Fibroblast of villous mesenchyme (primary cell): ENCODE results near the gene IGIP. TPM values are rescaled to one million over a fixed set of nuclear protein-coding genes. Genes with fewer than 3 reads are reported as not detected.

ENCODE experiments used
- DNase-seq: peaks from one replicate; pipeline ENCODE4 v3.0.0-alpha.2; 2010; ENCODE audit warnings: low read depth
- H3K4me3 ChIP-seq: 2 replicates; pipeline ENCODE4 v1.5.1; 2011; ENCODE audit warnings: low read depth, mild to moderate bottlenecking, low read length
- total RNA-seq: library from RNA; depleted of rRNA; stranded (reverse); fragments of >200 nt; gene quantifications from 2 replicates; pipeline ENCODE4 v1.2.3, GENCODE V29; 2012
- TF ChIP-seq, protein P1 (sequence below): IDR thresholded peaks from 2 replicates; pipeline ENCODE4 v1.5.1; 2012; ENCODE audit warnings: low read depth, mild to moderate bottlenecking, low read length; ENCODE audit not compliant: insufficient read depth

IGIP gene
- total RNA-seq, 1 donor = 7.8 TPM

DNA sequence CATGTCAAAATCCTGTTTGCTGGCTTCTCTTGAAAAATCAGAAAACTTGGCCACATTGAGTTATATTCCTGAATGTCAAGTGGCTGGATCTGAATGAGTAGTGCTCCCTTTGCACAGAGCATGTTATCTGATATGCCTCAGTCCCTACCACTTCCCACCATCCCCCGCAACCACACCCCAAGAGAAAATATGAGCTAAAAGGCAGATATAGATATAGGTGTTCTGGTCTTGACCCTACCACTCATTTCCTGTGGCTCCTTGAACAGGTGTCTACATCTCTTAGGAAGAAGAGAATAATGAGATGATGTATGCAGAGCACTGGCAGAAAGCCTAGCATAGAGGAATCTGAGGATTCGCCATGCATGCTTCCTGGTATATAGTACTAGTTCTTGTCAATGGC is 42.6 kb downstream of the IGIP start:
- H3K4me3 ChIP-seq = no peak overlapping the region
- TF ChIP-seq, protein P1, sequence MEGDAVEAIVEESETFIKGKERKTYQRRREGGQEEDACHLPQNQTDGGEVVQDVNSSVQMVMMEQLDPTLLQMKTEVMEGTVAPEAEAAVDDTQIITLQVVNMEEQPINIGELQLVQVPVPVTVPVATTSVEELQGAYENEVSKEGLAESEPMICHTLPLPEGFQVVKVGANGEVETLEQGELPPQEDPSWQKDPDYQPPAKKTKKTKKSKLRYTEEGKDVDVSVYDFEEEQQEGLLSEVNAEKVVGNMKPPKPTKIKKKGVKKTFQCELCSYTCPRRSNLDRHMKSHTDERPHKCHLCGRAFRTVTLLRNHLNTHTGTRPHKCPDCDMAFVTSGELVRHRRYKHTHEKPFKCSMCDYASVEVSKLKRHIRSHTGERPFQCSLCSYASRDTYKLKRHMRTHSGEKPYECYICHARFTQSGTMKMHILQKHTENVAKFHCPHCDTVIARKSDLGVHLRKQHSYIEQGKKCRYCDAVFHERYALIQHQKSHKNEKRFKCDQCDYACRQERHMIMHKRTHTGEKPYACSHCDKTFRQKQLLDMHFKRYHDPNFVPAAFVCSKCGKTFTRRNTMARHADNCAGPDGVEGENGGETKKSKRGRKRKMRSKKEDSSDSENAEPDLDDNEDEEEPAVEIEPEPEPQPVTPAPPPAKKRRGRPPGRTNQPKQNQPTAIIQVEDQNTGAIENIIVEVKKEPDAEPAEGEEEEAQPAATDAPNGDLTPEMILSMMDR = no peak
- DNase-seq = no peak

DNA sequence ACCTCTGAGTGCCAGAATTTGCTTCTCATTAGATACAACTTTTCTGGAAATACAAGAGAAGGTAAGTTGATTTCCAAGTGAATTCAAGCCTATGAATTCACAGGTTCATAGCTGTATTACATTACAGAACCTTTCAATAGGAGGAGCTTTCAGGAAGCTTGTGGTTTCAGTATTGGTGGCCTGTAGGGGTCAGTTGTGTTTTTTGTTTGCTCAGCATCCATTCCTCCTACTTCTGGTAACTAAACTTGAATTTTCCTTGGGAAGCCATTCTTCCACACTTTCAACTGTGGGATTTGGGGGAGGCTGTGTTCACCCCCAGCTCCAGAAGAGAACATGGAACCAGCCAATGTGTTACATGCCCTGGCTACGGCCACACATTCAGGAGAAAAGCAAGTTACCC is 43.7 kb downstream of the IGIP start:
- DNase-seq = peak; percentile 18
- H3K4me3 ChIP-seq = no peak overlapping the region
- TF ChIP-seq, protein P1 = peak; percentile 15

GRCh38 chr5:140172483-140172882 is 46.7 kb downstream of the IGIP start:
- TF ChIP-seq, protein P1 = no peak
- no peak for DNase-seq

DNA sequence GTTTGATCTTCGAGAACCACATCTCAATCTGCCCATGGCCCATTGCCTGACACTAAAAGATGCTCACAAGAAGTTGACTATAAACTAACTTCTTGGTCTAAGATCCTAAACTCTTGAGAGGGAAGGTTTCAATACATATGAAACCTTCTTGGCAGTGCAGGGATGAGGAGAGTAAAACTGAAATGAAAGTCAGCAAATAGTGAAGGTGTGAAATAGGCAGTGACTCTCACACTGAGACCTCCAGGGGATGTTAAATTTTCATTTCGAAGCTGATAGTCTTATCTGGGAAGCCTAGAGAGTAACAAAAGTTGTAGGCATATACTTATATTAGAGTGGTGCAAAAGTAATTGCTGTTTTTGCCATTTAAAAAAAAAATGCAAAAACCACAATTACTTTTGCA is 48.3 kb downstream of the IGIP start:
- TF ChIP-seq, protein P1 = no peak
- no peak for DNase-seq
- H3K4me3 ChIP-seq = no peak overlapping the region

More at GRCh38 chr5:140172483-140172882, 46.7 kb downstream of the IGIP start:
- no peak overlapping the region for H3K4me3 ChIP-seq

GRCh38 chr5:140174465-140175366 is 49.0 kb downstream of the IGIP start, which contains the start of gene CYSTM1:
Gene CYSTM1, plus strand, starts transcription at chr5:140175188. Its CDS starts 19,278 bp downstream, at chr5:140194466.
- peak within 1 kb of the TSS; percentile 89 for H3K4me3 ChIP-seq
- DNase-seq = peak; percentile 96
- TF ChIP-seq, protein P1 = no peak

GRCh38 chr5:140175367-140176030 is 49.8 kb downstream of the IGIP start:
- H3K4me3 ChIP-seq = peak overlapping the region; percentile 89
- TF ChIP-seq, protein P1 = peak; percentile 14
- peak; percentile 71 for DNase-seq
